GM23248 (cell line): ENCODE measurements around the gene MACF1. TPM values are rescaled to one million over a fixed set of nuclear protein-coding genes. Genes with fewer than 3 reads are reported as not detected.
"Not testable (repeated sequence)": the region's sequence is repeated elsewhere in the genome, so short reads cannot be mapped to it uniquely, and the experiment has no call there.

ENCODE experiments used
- DNase-seq: peaks from one replicate; pipeline ENCODE4 v3.0.0-alpha.2; 2015
- H2AFZ ChIP-seq: fragments of 200-600 bp; sonication (generic); 2 replicates; pipeline ENCODE4 v1.6.1; 2016; ENCODE audit warnings: antibody characterized with exemption
- H3F3A ChIP-seq: fragments of 200-600 bp; sonication (generic); 2 replicates; pipeline ENCODE4 v1.6.1; 2016; ENCODE audit warnings: mild to moderate bottlenecking, antibody characterized with exemption, mixed run types; ENCODE audit not compliant: insufficient read depth
- H3K27ac ChIP-seq: fragments of 200-600 bp; sonication (generic); 2 replicates; pipeline ENCODE4 v1.5.1; 2016; ENCODE audit warnings: mild to moderate bottlenecking
- H3K27me3 ChIP-seq: fragments of 200-600 bp; sonication (generic); replicated peaks from 2 replicates; pipeline ENCODE4 v1.6.1; 2016; ENCODE audit warnings: mild to moderate bottlenecking; ENCODE audit not compliant: insufficient read depth
- H3K36me3 ChIP-seq: fragments of 200-600 bp; sonication (generic); 2 replicates; pipeline ENCODE4 v1.6.1; 2016; ENCODE audit warnings: low read depth, mild to moderate bottlenecking
- H3K4me1 ChIP-seq: fragments of 200-600 bp; sonication (generic); 2 replicates; pipeline ENCODE4 v1.6.1; 2016; ENCODE audit warnings: mild to moderate bottlenecking; ENCODE audit not compliant: insufficient read depth
- H3K4me2 ChIP-seq: fragments of 200-600 bp; sonication (generic); one replicate; pipeline ENCODE4 v1.6.1; 2016; ENCODE audit warnings: mild to moderate bottlenecking; ENCODE audit not compliant: unreplicated experiment
- H3K4me3 ChIP-seq: fragments of 200-600 bp; sonication (generic); 2 replicates; pipeline ENCODE4 v1.5.1; 2016; ENCODE audit warnings: mild to moderate bottlenecking
- H3K79me2 ChIP-seq: fragments of 200-600 bp; sonication (generic); 2 replicates; pipeline ENCODE4 v1.6.1; 2016; ENCODE audit warnings: mild to moderate bottlenecking; ENCODE audit not compliant: insufficient read depth
- H3K9ac ChIP-seq: fragments of 200-600 bp; sonication (generic); 2 replicates; pipeline ENCODE4 v1.6.1; 2016; ENCODE audit warnings: mild to moderate bottlenecking
- H3K9me2 ChIP-seq: fragments of 200-600 bp; sonication (generic); 2 replicates; pipeline ENCODE4 v1.6.1; 2016; ENCODE audit warnings: mixed run types, mild to moderate bottlenecking, moderate library complexity; ENCODE audit not compliant: insufficient read depth
- H3K9me3 ChIP-seq: fragments of 200-600 bp; sonication (generic); one replicate; pipeline ENCODE4 v1.6.1; 2017; ENCODE audit warnings: low read depth
- H4K20me1 ChIP-seq: fragments of 200-600 bp; sonication (generic); 2 replicates; pipeline ENCODE4 v1.6.0; 2016; ENCODE audit not compliant: insufficient read depth
- EZH2 ChIP-seq: fragments of 200-600 bp; sonication (generic); IDR thresholded peaks from 2 replicates; pipeline ENCODE4 v1.6.1; 2018; ENCODE audit warnings: antibody characterized with exemption, mild to moderate bottlenecking; ENCODE audit not compliant: insufficient read depth, poor library complexity, severe bottlenecking
- EZH2phosphoT487 ChIP-seq: fragments of 200-600 bp; sonication (generic); IDR thresholded peaks from 2 replicates; pipeline ENCODE4 v1.6.1; 2018; ENCODE audit warnings: antibody characterized with exemption, moderate library complexity, mild to moderate bottlenecking, low read depth; ENCODE audit not compliant: insufficient read depth
- WGBS, 2 experiments: methylation state at CpG; one replicate each; pipeline ENCODE4 v1.1.6; 2015 to 2017; ENCODE audit warnings: low lambda C conversion rate in 2 of 2, low coverage in 1 of 2; ENCODE audit errors: missing lambda C conversion rate in 2 of 2; 5-methylcytosine and 5-hydroxymethylcytosine counted together
- in situ Hi-C: fragments of 300-500 bp; cut with MboI; formaldehyde crosslinking; loops from 2 replicates; pipeline ENCODE4 v1.15.0; 2020
- polyA plus RNA-seq: library from polyadenylated mRNA; unstranded; fragments of >200 nt; fragmentation: Nextera tagmentation; extraction: Ambion mirVana; gene quantifications from 2 replicates; pipeline ENCODE4 v1.2.1, GENCODE V29; 2016
- total RNA-seq: library from RNA; depleted of rRNA; stranded (reverse); fragments of >200 nt; shearing (Covaris generic); gene quantifications from 2 replicates; pipeline ENCODE4 v1.2.3, GENCODE V29; 2014

MACF1 gene
- total and polyA plus RNA-seq, 2 experiments from 2014 or later = 55.1 to 177 TPM

DNA sequence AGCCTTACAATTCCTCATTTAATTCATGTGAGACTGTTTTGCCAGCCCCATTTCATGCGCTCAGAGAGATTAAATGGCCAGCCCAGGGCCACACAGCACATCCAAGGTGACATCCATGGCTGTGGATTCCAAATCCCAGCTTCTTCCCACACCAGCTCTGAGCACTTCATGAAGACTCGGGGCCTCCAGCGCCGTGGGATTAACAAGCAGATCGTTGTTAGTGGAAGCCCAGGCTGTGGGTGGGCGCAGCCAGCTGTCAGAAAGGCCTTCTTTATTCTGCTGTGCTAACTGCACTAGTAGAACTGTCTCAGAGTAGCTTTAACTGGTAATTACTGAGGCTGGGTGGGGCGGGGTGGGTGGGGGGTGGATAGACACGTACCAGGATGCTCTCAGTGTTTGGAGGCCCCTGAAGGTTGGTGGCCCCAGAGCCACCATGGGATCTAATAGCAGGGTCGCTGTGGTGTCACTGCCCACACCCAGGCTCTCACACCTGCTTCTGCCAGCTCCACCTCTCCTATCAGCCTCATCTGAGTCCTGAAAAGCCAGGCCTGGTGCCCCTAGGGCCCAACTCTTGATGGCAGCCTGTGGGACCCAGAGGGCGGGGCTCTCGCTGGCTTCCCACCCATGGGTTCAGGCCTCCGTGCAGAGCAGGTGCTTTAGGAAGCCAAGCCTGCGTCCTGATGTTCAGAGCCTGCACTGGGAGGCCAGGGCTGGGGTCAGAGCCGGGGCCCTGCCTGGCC lies 290.3 kb downstream of the MACF1 start:
- Histone ChIP-seq H3K9me2 (no peaks in the 10 kb centered on the region), H4K20me1 (no peaks in the 10 kb centered on the region), H3K27me3 (no peaks in the 10 kb centered on the region; the same call in 1 of the 2 replicates), H3K4me1 (no peaks in the 10 kb centered on the region), H3K9ac (no peak overlapping the region), H2AFZ (no peak overlapping the region), H3K36me3 (no peaks in the 10 kb centered on the region), H3K4me3 (no peak overlapping the region), H3K4me2 (no peak overlapping the region), H3K79me2 (no peaks in the 10 kb centered on the region), H3K9me3 (no peaks in the 10 kb centered on the region), H3K27ac (no peak overlapping the region), H3F3A (0 out of 2 replicates have a peak, but pooled peaks cover under 1% of the 10 kb centered on the region)
- no peak for TF ChIP-seq EZH2phosphoT487
- TF ChIP-seq EZH2 = no peak
- 91 to 93% methylated on average over 13 of the region's 14 CpGs for WGBS, 2 experiments
- in situ Hi-C loops = no loop called here
- DNase-seq = no peak

DNA sequence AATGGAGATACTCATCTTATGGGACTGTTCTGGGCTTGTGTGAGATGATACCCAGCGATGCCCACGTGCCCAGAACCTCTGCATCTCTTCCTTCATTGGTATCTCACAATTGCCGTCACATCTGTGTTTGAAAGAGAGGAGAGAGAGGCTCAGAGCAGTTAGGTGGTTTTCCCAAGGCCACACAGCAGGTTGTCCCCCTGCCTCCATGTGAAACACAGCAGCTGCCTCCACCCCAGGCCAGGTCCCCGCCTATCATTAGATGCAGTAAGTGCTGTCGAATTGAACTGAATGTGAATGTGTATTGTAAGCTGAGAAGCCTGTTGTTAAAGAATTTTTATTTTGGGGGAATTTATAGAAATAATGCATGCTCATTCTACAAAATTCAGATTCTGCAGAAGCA lies 292.0 kb downstream of the MACF1 start:
- DNase-seq, H3K4me1 ChIP-seq, H3K27me3 ChIP-seq, H3K27ac ChIP-seq, H3K79me2 ChIP-seq, H3K9me3 ChIP-seq, H3K9me2 ChIP-seq, in situ Hi-C loops, H3K4me3 ChIP-seq, H3K4me2 ChIP-seq, H4K20me1 ChIP-seq, H3K36me3 ChIP-seq, H2AFZ ChIP-seq, H3F3A ChIP-seq, H3K9ac ChIP-seq: not testable (repeated sequence)
- 81 to 83% methylated on average over 5 of the region's 5 CpGs for WGBS, 2 experiments

- no peaks in the 10 kb centered on the region; the same call in 1 of the 2 replicates for H3K27me3 ChIP-seq
- no peak overlapping the region for H3K4me2 ChIP-seq
- no peaks in the 10 kb centered on the region; the same call in 1 of the 2 replicates for H3F3A ChIP-seq
- no peaks in the 10 kb centered on the region for H3K9me3 ChIP-seq
- DNase-seq = no peak
- no peaks in the 10 kb centered on the region for H3K79me2 ChIP-seq
- no peak overlapping the region for H2AFZ ChIP-seq
- no peaks in the 10 kb centered on the region for H3K36me3 ChIP-seq
- 80 to 85% methylated on average over 5 of the region's 5 CpGs for WGBS, 2 experiments
- H4K20me1 ChIP-seq = no peaks in the 10 kb centered on the region
- in situ Hi-C loops = no loop called here
- no peaks in the 10 kb centered on the region for H3K4me1 ChIP-seq
- H3K9me2 ChIP-seq = no peaks in the 10 kb centered on the region
- H3K9ac ChIP-seq = no peak overlapping the region
- no peak overlapping the region for H3K4me3 ChIP-seq
- H3K27ac ChIP-seq = no peak overlapping the region
- TF ChIP-seq EZH2 = no peak
- TF ChIP-seq EZH2phosphoT487 = no peak
Measured at GRCh38 chr1:39497585-39497984, 293.1 kb downstream of the MACF1 start.

GRCh38 chr1:39498096-39498710 lies 293.7 kb downstream of the MACF1 start:
- DNase-seq, H3K27ac ChIP-seq, H3K27me3 ChIP-seq, H3K9me3 ChIP-seq, H3K36me3 ChIP-seq, H3K9ac ChIP-seq, H3K4me3 ChIP-seq, in situ Hi-C loops, H3K4me2 ChIP-seq, H3K79me2 ChIP-seq, H2AFZ ChIP-seq, H3K4me1 ChIP-seq, H3K9me2 ChIP-seq, H3F3A ChIP-seq, H4K20me1 ChIP-seq: not testable (repeated sequence)
- WGBS, 2 experiments = 77% methylated on average over 8 to 9 of the region's 9 CpGs

- H4K20me1 ChIP-seq, H3K9ac ChIP-seq, H3K4me2 ChIP-seq, DNase-seq, H2AFZ ChIP-seq, H3K27me3 ChIP-seq, H3K4me3 ChIP-seq, in situ Hi-C loops, H3F3A ChIP-seq, H3K79me2 ChIP-seq, H3K27ac ChIP-seq, H3K9me2 ChIP-seq, H3K36me3 ChIP-seq, H3K4me1 ChIP-seq, H3K9me3 ChIP-seq: not testable (repeated sequence)
- 85 to 89% methylated on average over 7 to 13 of the region's 15 CpGs for WGBS, 2 experiments
Measured at GRCh38 chr1:39498821-39499220, 294.3 kb downstream of the MACF1 start.
